ENCODE data around the gene SLC39A9. TPM values are rescaled to one million over a fixed set of nuclear protein-coding genes. Genes with fewer than 3 reads are reported as not detected.

Gene SLC39A9
- total RNA-seq, 1 experiment from 2014 or later, result 39.8 TPM

GRCh38 chr14:69375182-69375581, 23.3 kb upstream of the SLC39A9 start:
- Histone ChIP-seq H2BK5ac (ENCODE audit: insufficient read length, low read length) (no peak overlapping the region), H3K4me1 (ENCODE audit: insufficient read depth, low read length) (no peaks in the 10 kb centered on the region), H2BK15ac (ENCODE audit: low read depth, low read length) (no peak overlapping the region), H2BK120ac (ENCODE audit: low read depth, low read length, poor library complexity, severe bottlenecking) (no peak overlapping the region), H2AFZ (ENCODE audit: low read length) (no peak overlapping the region), H2BK12ac (ENCODE audit: insufficient read length, low read depth, low read length) (no peak overlapping the region), H3K79me2 (ENCODE audit: insufficient read depth, low read length) (no peaks in the 10 kb centered on the region), H3T11ph (ENCODE audit: low read length) (no peak overlapping the region), H4K5ac (ENCODE audit: insufficient read length, low read depth, low read length) (no peak overlapping the region), H3K27me3 (ENCODE audit: insufficient read depth, low read length) (no peaks in the 10 kb centered on the region), H4K91ac (ENCODE audit: insufficient read length, low read depth, low read length) (no peak overlapping the region), H3K27ac (ENCODE audit: insufficient read length, low read depth, low read length) (no peak overlapping the region), H3K4me2 (ENCODE audit: insufficient read depth, insufficient read length, low read length) (no peak overlapping the region), H2BK20ac (ENCODE audit: low read depth, low read length, poor library complexity, severe bottlenecking) (no peak overlapping the region), H3K23ac (ENCODE audit: insufficient read length, low read depth, low read length) (no peak overlapping the region), H4K8ac (replicated peaks; ENCODE audit: insufficient read length, low read depth, low read length) (no peak overlapping the region), H3K9ac (ENCODE audit: extremely low read depth, insufficient read length, low read length) (no peak overlapping the region), H3K14ac (ENCODE audit: insufficient read depth, low read length) (no peak overlapping the region), H3K9me3 (ENCODE audit: control insufficient read depth, low read depth, low read length) (no peaks in the 10 kb centered on the region), H3K23me2 (ENCODE audit: insufficient read length, low read depth, low read length, poor library complexity, severe bottlenecking) (no peaks in the 10 kb centered on the region), H2AK5ac (ENCODE audit: insufficient read length, low read length) (no peak overlapping the region), H3K56ac (ENCODE audit: insufficient read length, low read depth, low read length) (no peak overlapping the region), H4K20me1 (ENCODE audit: control insufficient read depth, insufficient read depth, insufficient read length) (no peaks in the 10 kb centered on the region), H3K18ac (ENCODE audit: insufficient read length, low read depth, low read length) (no peak overlapping the region), H3K79me1 (ENCODE audit: insufficient read depth, low read depth, low read length, poor library complexity, severe bottlenecking) (no peaks in the 10 kb centered on the region), H3K4ac (ENCODE audit: low read depth, low read length) (no peak overlapping the region)
- H3K9me3 Mint-ChIP-seq, result peaks cover 0 to 3% of the 10 kb centered on the region in 2 experiments; a peak in 1 of 5 replicates
- H3K4me1 Mint-ChIP-seq, result peaks cover 1 to 5% of the 10 kb centered on the region in 2 experiments
- no peak for DNase-seq
- WGBS (ENCODE audit: extremely low coverage, insufficient read length, low lambda C conversion rate), result no CpG with 5 or more reads among the region's 3 CpGs
- no peaks in the 10 kb centered on the region for H3K27me3 Mint-ChIP-seq (ENCODE audit: low read depth)
- H3K4me3 Mint-ChIP-seq, result no peak overlapping the region
- TF ChIP-seq CTCF (conservative IDR thresholded peaks at IDR 0.05), result no peak
- H3K36me3 Mint-ChIP-seq (ENCODE audit: insufficient read depth in 1 of 3, low read depth in 3 of 3), result peaks cover 25 to 50% (median 43%) of the 10 kb centered on the region in 3 experiments; a peak in 6 of 7 replicates
- H3K27ac Mint-ChIP-seq, result no peak overlapping the region
